GM12878 (cell line): Measurements from ENCODE around the gene TAX1BP1.

Experiments used
- CBFB ChIP-seq: IDR thresholded peaks from 2 replicates; pipeline ENCODE4 v1.6.1; 2016; ENCODE audit warnings: antibody characterized with exemption, low read depth
- CTCF ChIP-seq, 3 experiments: IDR thresholded peaks in 2 of 3; conservative IDR thresholded peaks in 1 of 3; 2 replicates each; pipeline ENCODE4 v1.5.1; 2011; ENCODE audit warnings: low read depth in 3 of 3, low read length in 3 of 3, mild to moderate bottlenecking in 3 of 3, control low read depth in 2 of 3, moderate library complexity in 2 of 3, inconsistent platforms in 1 of 3, mixed read lengths in 1 of 3; ENCODE audit not compliant: control insufficient read depth in 2 of 3, insufficient read depth in 1 of 3; ENCODE audit errors: extremely low read depth in 1 of 3
- NFIC ChIP-seq: IDR thresholded peaks from 2 replicates; pipeline ENCODE4 v1.6.1; 2012; ENCODE audit warnings: low read depth, mild to moderate bottlenecking, inconsistent platforms, low read length, moderate library complexity
- ZZZ3 ChIP-seq: IDR thresholded peaks from 2 replicates; pipeline ENCODE4 v1.6.1; 2011; ENCODE audit warnings: low read depth; ENCODE audit not compliant: control insufficient read depth, insufficient read length

DNA sequence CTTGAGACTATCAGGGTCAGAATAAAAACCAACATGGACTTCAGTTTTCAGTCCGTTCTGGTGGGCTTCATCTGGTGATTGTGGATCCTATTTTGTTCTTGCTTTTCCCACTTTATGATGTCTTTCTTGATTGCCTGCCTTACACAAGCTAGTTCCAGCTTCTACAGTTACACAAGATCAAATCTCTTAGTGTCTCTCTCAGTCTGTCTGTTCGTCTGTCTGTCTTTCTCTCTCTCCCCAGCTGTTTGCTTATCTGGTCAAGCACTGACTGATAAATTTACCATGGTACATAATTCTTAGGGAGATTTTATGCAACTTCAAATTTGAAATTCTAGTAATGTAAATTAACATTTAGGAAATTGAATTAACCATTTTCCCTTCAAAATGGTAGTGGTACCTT lies 35.8 kb downstream of the TAX1BP1 start:
- TF ChIP-seq ZZZ3 = no peak
- TF ChIP-seq NFIC = no peak
- no peak for TF ChIP-seq CBFB
- no peak for TF ChIP-seq CTCF (IDR thresholded peaks at IDR 0.05 in 2 of 3, conservative IDR thresholded peaks at IDR 0.05 in 1 of 3; ENCODE audit: control insufficient read depth in 2 of 3, extremely low read depth in 1 of 3, insufficient read depth in 1 of 3, low read depth in 3 of 3, low read length in 3 of 3)
